GM19099 (cell line): ENCODE measurements around the gene CELSR1.

Source experiments
- POLR2A ChIP-seq: IDR thresholded peaks from 3 replicates; pipeline ENCODE4 v1.6.1; 2011; ENCODE audit warnings: low read depth; ENCODE audit not compliant: insufficient read length; ENCODE audit errors: extremely low read depth

Gene CELSR1

DNA sequence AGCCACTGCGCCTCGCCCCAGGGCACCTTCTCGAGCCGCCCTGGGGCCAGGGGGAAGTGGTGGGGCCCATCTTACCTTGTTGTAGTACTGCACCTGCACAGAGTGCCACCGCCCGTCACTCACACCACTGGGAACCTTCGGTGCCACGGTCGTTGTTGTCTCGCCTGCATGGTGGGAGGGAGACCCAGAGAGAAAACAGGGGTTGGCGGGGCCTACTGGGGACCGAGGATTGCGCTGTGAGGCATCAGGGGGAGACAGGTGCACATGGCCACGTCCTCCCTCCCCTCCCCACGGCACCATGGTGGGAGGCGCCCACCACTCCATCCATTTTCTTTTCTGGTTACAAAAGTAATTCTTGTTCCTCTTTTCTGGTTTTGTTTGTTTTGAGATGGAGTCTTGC is 104.1 kb downstream of the CELSR1 start:
- TF ChIP-seq POLR2A: no peak

DNA sequence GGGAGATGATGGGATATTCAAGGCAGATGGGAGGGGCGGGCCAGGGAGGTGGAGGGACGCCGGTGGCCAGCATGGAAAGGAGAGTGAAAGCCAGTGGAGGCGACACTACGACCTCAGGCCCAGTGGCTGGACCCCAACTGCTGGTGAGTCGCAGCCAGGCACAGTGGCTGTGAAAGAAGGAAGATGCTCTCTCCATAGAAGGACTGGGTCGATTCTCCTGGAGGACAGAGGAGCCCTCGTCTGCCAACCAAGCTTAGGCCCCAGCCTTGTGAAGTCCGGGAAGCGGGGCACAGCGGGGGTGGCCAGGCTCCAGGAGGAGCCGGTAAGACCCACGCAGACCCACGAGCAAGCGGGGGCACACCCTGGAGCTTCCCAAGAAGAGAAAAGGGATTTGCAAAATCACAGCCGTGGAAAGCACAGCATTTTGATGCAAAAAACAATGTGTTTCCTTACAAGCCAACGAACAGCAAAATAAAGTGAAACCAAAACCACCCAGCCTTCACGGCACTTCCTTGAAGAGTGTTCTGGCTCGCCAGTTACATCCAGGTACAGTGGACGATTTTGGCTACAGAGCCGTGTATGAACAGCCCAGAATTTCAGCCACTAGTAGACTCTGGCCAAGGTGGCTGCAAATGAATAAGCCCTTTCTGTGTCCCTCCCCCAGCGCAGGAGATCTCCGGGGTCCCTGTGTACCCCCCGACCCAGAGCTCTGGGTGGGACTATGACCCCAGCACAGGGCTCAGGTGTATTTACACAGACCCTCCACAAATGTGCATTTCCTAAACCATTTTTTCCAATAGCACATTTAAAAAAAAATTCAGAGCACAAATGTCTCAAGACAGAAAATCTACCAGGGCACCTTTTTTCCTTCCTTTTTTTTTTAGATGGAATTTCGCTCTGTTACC is 105.0 kb downstream of the CELSR1 start:
- peak; percentile 59 for TF ChIP-seq POLR2A

DNA sequence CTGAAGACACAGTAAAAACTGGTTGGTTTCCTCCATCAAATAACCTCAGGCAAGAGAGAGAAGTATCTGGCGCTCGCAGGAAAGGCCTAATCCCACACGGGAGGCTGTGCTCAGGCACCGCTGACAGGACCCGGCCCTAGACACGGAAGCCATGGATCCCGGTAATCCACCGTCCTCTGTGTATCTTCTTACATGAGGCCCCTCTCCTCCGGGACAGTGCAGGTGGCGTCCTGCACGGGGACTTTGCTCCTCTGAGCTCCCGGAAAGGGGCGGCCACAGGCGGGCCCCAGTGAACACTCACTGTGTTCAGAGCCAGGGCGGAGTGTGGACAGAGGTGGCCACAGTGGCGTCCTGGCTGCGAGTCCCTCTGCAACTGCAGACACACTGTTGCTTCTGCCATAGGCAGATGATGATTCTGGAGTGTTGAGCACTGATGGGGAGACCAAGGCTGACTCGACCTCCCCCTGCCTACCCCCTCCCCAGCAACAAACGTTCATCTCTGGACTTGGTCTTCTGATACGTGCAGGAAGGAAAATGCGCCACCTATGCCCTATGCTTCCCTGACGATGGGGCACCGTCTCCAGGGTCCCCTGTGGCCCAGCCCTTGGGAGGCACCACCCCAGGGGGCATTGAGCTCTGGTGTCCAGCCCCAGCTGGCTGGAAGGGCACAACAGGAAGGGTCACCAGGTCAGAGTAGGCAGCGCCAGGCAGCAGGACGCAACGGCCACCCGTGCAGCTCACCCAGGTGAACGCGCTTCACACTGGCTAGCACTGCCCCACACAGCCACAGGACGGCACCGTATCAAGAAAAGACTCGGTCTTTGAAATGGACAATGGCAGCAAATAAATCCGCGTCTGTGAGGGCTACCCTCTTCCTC is 106.2 kb downstream of the CELSR1 start:
- TF ChIP-seq POLR2A: no peak

DNA sequence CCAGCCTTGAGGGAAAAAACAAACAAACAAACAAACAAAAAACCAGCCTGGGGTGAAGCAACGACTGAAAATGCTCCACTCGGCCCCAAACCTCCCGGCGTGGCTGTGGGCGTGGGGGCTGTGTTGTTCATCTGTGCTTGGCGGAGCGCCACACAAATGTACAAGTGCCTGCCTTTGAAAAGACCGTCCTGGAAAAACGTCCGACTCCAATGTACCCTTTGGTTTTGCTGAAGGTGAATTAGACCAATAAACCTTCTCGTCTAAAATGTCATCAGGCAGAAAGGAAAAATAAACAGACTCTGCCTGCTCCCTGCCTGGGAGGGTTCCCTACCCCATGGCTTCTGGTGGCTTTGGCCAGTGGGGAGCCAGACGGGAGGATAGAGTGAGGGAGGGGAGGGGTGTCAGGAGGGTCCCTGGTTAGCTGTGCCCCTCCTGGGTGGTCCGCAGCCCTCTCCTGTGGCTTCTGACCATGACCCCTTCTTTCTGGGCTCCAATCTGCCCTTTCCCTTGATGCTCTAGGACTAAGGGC is 108.0 kb downstream of the CELSR1 start:
- no peak for TF ChIP-seq POLR2A

DNA sequence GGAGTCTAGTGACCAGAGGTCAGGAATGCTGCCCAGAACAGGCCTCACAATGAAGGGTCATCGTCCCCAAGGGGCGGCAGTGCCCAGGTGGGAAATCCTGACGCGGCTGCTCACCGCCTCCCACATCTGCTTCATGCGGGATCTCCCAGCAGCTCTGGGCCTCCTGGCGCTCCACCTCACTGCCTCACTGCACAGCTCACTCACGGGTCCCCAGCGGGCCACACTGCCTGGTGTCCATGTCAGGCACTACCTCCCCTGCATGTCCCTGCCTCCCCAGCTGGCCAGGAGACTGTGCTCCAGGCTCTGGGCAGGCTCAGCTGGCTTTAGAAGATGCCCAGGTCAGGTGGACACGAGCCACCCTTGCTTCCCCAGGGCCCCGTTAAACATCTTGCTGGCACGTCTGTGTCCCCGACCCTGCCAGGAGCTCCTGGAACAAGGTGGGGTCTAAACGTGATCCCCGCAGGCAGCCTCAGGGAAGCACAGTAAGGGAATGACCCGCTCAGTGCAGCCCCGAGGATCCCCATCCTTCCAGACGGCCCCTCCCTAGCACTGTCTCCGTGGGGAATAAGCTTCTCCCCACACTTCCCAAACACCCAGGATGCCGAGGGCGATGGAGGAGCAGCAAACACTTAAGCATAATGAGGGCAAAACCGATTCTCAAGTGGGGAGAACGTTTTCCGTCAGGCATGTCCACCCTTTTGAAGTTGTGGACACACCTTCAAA is 108.7 kb downstream of the CELSR1 start:
- TF ChIP-seq POLR2A: no peak

DNA sequence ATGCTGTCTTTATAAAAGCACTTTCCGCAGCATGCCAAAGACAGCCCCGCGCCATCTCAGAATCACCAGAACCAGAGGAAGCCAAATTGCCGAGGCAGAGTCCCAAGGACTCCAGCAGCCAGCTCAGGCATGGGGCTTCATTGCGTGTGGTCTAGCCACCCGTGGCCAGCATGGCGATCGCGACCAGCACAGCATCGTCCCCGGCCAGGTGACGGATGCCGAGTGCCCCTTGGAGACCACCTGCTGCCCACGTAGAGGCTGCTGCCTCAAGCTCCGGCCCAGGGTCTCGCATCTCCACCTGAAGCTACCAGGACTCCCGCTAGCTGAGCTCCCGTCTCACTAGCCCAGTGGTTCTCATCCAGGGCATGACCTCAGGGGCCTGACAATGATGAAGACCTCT is 109.2 kb downstream of the CELSR1 start:
- no peak for TF ChIP-seq POLR2A

DNA sequence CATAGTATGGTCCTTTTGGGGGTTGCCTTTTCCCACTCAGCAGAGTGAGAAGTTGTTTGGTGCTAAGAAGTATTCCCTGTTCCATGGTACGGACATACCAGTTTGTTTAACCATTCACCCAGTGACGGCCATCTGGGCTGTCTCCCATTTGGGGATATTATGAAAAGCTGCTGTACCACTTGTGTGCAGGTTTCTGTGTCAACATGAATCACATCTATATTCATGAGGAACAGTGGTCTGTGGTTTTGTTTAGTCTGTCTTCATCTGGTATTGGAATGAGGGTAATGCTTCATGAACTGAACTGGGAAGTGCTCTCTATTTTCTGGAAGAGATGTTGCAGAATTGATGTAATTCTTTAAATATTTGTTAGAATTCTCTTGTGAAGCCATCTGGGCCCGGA is 112.4 kb downstream of the CELSR1 start:
- no peak for TF ChIP-seq POLR2A

DNA sequence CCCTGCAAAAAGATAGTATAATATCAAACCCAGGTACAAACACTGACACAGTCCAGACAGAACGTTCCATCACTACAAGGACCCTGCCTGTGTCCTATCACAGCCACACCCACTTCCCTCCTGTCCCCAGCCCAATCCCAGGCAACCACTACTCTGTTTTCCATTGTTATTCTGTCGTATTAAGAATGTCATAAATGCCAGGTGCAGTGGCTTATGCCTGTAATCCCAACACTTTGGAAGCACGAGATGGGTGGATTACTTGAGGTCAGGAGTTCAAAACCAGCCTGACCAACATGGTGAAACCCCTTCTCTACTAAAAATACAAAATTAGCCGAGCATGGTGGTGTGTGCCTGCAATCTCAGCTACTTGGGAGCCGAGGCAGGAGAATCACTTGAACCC is 112.9 kb downstream of the CELSR1 start:
- TF ChIP-seq POLR2A: no peak

DNA sequence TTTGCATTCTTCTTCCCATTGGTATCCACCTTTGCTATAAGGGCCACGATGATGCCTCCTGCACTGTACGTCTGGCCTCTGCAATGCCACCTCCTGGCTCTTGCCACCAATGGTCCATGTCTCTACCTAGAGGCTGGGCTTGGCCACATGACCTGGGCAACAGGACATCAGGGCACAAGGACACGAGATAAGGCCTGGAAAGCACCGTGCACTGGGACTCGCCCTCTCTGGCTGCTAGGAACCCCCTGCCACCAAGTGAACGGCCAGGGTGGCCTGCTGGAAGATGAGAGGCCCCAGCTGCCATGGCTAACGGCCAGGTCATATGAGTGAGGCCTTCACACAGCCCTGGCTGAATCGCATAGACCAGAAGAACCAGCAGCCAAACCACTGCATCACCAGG is 114.5 kb downstream of the CELSR1 start:
- TF ChIP-seq POLR2A: no peak

DNA sequence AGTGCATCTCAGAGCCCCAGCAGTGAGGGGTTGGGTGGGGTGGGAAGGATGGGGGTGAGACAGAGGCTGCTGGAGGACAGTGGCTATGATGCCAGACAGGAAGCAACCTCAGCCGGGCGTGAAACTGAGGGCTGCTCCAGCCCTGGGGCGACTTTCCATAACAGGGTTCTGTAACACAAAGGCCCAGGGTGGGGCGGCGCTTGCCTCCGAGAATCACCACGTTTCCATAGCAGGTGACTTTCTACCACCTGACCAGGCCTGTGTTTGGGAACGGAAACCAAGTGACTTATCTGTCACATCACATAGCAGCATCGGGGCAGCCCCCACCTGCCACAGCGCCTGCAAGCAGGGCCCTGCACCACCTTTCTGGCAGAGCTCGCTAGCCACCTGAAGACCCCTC is 116.2 kb downstream of the CELSR1 start:
- TF ChIP-seq POLR2A: no peak

DNA sequence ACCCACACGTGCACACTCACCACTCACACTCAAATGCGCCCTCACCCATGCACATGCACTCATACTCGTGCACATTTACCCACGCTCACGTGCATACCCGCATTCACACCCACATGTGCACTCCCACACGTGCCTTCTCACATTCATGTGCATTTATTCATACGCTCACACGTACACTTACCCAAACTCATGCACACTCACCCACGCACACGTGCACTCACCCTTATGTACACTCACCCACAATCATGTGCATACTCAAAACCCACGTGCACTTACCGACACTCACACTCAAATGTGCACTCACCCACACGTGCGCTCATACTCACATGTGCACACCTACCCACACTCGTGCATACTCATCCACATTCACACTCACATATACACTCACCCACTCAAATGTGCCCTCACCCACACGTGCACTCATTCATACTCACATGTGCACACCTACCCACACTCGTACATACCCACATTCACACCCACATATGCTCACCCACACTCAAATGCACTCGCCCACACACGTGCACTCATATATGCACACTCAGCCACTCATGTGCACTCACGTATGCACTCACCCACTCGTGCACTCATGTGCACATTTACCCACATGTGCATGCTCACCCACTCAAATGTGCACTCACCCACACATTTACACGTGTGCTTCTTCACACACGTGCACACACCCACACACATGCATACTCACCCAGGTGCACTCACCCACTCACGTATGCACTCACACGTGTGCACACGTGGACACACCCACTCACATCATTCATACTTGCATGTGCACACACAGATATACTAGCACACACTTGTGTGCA is 117.5 kb downstream of the CELSR1 start:
- no peak for TF ChIP-seq POLR2A

DNA sequence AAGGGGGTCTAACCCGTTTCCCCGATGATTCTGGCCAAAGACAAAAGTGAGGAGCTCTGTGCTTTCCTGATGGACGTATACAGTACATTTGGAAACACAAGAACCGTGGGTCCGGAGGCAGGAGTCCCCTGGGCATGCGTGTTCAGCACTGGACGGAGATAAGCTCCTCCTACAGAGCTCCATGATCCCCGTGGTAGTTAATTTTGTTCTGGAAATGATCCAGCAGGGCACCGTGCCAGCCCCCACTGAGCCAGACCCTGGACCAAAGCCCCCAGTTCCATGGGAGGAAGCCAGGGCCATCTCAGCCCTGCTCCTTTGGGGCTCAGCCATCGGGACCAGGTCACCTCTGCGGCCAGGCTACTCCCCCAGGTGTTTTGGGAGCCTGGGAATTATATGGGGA is 118.6 kb downstream of the CELSR1 start:
- no peak for TF ChIP-seq POLR2A

DNA sequence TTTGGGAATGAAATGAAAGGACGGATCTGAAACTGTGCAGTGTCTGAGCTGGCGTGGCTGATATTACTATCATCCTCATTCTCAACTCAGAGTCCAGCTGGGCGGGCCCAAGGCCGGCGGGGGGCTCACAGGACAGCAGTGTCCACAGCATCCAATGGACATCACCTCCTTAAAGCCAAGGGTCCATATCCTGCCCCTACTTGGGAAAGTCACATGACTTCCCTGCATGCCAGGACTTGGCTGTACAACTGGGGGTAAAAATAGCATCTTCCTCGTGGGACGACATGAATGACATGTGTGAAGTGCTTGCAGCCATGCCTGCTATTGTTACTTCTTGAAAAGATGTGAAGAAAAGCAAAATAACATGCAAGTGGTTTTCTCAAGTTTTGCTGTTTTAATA is 119.7 kb downstream of the CELSR1 start:
- no peak for TF ChIP-seq POLR2A
